ENCODE data around the gene ZNF584. TPM values are rescaled to one million over a fixed set of nuclear protein-coding genes. Genes with fewer than 3 reads are reported as not detected.

ZNF584 gene
- total RNA-seq, 1 donor from 2014 or later: 7.1 TPM

DNA sequence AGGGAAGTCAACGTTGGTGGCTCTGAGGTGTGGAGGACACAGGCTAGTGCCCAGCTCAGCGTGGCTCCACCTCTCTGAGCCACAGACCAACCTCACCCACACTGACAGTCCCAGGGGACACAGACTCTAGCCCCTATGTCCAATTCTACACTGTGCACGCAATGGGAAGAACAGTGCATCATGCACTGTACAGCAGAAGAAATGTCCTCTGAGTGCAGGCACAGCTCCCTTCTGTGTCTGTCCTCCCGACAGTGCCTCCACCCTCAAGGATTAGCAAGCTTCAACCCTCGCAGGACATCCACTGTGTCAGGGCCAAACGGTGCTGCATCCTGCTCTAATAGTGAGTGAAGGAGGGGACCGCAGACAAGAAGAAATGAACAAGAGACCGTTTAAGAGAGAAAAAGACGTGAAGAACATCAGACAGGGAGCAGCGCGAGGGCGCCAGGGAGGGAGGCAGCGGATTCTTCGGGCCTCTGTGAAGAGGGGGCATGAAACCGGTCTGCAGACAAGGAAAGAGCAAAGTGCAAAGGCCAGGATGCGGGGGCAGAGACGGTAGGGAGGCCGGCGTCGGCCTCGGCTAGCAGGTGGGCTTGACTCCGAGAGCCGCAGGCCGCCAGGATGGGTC, 28.3 kb upstream of the ZNF584 start:
- DNase-seq (ENCODE audit: low read depth): no peak
- no peak for TF ChIP-seq CTCF (IDR thresholded peaks at IDR 0.05; ENCODE audit: insufficient read depth, low read length, poor library complexity, severe bottlenecking)
- Histone ChIP-seq H3K36me3 (ENCODE audit: control insufficient read depth, insufficient read depth, low read length) (no peaks in the 10 kb centered on the region), H3K4me3 (ENCODE audit: low read depth, low read length) (peak overlapping the region; percentile 67), H3K27me3 (ENCODE audit: control insufficient read depth, insufficient read depth, low read length) (no peaks in the 10 kb centered on the region)

- DNase-seq (ENCODE audit: low read depth): peak; percentile 100
- Histone ChIP-seq H3K27me3 (ENCODE audit: control insufficient read depth, insufficient read depth, low read length) (no peaks in the 10 kb centered on the region), H3K36me3 (ENCODE audit: control insufficient read depth, insufficient read depth, low read length) (no peaks in the 10 kb centered on the region), H3K4me3 (ENCODE audit: low read depth, low read length) (peak within 1 kb of the TSS; percentile 67)
- no peak for TF ChIP-seq CTCF (IDR thresholded peaks at IDR 0.05; ENCODE audit: insufficient read depth, low read length, poor library complexity, severe bottlenecking)
Measured at GRCh38 chr19:58380662-58381459, 27.6 kb upstream of the ZNF584 start, which contains the start of gene ZNF837. Gene ZNF837 (minus strand): TSS chr19:58381030. CDS start chr19:58369332, 11,698 bp downstream.

DNA sequence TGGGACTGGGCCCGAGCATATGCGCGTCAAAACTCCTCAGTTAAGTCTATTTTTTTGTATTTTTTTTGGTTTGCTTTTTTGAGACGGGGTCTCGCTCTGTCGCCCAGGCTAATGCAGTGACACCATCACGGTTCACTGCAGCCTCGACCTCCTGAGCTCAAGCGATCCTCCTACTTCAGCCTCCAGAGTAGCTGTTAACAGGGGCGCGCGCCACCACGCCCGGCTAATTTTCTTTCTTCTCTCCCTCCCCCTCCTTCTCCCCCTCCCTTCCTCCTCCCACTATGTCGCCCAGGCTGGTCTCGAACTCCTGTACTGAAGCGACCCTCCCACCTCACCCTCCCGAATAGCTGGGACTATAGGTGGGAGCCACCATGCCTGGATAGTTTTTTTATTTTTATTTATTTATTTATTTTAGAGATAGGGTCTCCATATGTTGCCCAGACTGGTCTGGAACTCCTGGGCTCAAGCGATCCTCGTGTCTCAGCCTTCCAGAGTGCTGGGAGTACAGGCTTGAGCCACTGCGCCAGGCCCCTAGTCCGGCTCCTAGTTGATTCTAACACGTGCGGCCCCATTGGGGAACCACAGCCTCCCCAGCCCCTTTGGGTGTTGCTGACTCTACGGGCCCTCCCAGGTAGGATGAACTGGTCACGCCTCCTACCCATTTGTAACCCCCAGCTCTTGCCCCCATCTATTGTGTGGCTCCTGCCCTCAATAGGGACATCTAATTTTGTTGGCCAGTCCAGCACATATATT, 26.8 kb upstream of the ZNF584 start:
- Histone ChIP-seq H3K36me3 (ENCODE audit: control insufficient read depth, insufficient read depth, low read length) (no peaks in the 10 kb centered on the region), H3K4me3 (ENCODE audit: low read depth, low read length) (peak overlapping the region; percentile 67), H3K27me3 (ENCODE audit: control insufficient read depth, insufficient read depth, low read length) (no peaks in the 10 kb centered on the region)
- TF ChIP-seq CTCF (IDR thresholded peaks at IDR 0.05; ENCODE audit: insufficient read depth, low read length, poor library complexity, severe bottlenecking): no peak
- DNase-seq (ENCODE audit: low read depth): no peak

- no peak for TF ChIP-seq CTCF (IDR thresholded peaks at IDR 0.05; ENCODE audit: insufficient read depth, low read length, poor library complexity, severe bottlenecking)
Measured at GRCh38 chr19:58382997-58383603, 25.3 kb upstream of the ZNF584 start.

DNA sequence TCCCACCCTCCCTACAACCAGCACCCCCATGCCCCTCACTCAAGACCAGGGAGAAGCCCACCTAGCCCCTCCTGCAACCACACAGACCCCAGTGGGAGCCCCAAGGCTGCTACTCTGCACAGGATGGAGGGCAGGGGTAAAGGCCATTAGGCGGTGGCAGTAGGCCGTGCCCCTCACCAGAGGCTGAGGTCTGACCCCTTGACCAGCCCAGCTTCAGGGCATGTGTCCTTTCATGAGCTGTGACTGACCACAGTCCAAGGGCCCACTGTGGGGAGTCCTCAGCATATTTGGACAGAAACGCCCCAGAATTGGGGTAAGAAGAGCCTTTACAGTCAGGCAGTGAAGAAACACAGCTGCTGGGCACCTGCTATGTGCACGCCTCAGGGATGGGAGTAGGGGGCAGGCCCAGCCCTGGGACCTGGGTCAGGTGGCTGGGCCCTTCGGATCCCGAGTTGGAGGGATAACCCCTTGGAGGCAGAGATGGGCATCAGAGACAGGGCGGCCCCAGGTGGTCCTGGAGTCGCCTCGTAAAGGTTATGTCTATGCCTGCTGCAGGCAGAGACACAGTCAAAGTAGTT, 23.0 kb upstream of the ZNF584 start:
- Histone ChIP-seq H3K4me3 (ENCODE audit: low read depth, low read length) (no peak overlapping the region), H3K36me3 (ENCODE audit: control insufficient read depth, insufficient read depth, low read length) (no peaks in the 10 kb centered on the region), H3K27me3 (ENCODE audit: control insufficient read depth, insufficient read depth, low read length) (no peaks in the 10 kb centered on the region)
- TF ChIP-seq CTCF (IDR thresholded peaks at IDR 0.05; ENCODE audit: insufficient read depth, low read length, poor library complexity, severe bottlenecking): no peak
- DNase-seq (ENCODE audit: low read depth): no peak

More at GRCh38 chr19:58382997-58383603, 25.3 kb upstream of the ZNF584 start:
- Histone ChIP-seq H3K36me3 (ENCODE audit: control insufficient read depth, insufficient read depth, low read length) (no peaks in the 10 kb centered on the region), H3K27me3 (ENCODE audit: control insufficient read depth, insufficient read depth, low read length) (no peaks in the 10 kb centered on the region), H3K4me3 (ENCODE audit: low read depth, low read length) (no peak overlapping the region)
- DNase-seq (ENCODE audit: low read depth): no peak

Measured in kidney epithelial cell (primary cell).